ENCODE results near the gene FOXP1.

Gene FOXP1

GRCh38 chr3:71194785-71195184, 388.7 kb downstream of the FOXP1 start:
- DNase-seq, result no peak

GRCh38 chr3:71191031-71191482, 392.5 kb downstream of the FOXP1 start:
- DNase-seq, result no peak

- no peak for DNase-seq
Measured at GRCh38 chr3:71189480-71189879, 394.0 kb downstream of the FOXP1 start.

- DNase-seq, result no peak
Measured at GRCh38 chr3:71187715-71188114, 395.8 kb downstream of the FOXP1 start.

GRCh38 chr3:71186801-71187200, 396.7 kb downstream of the FOXP1 start:
- DNase-seq, result no peak

GRCh38 chr3:71185733-71186455, 397.6 kb downstream of the FOXP1 start:
- no peak for DNase-seq

- DNase-seq, result no peak
Measured at GRCh38 chr3:71184252-71184651, 399.3 kb downstream of the FOXP1 start.

GRCh38 chr3:71183549-71183948, 400.0 kb downstream of the FOXP1 start:
- DNase-seq, result no peak

GRCh38 chr3:71180524-71180923, 403.0 kb downstream of the FOXP1 start:
- DNase-seq, result no peak

- DNase-seq, result no peak
Measured at GRCh38 chr3:71177375-71177774, 406.2 kb downstream of the FOXP1 start.

GRCh38 chr3:71176366-71176765, 407.2 kb downstream of the FOXP1 start:
- no peak for DNase-seq

GRCh38 chr3:71175691-71176365, 407.7 kb downstream of the FOXP1 start:
- no peak for DNase-seq

- no peak for DNase-seq
Measured at GRCh38 chr3:71172951-71173350, 410.6 kb downstream of the FOXP1 start.

- no peak for DNase-seq
Measured at GRCh38 chr3:71172189-71172588, 411.3 kb downstream of the FOXP1 start.

GRCh38 chr3:71171247-71171646, 412.3 kb downstream of the FOXP1 start:
- no peak for DNase-seq

GRCh38 chr3:71168880-71169411, 414.6 kb downstream of the FOXP1 start:
- DNase-seq, result peak in 2 of 58 donors; percentile 3 to 9

GRCh38 chr3:71168121-71168721, 415.3 kb downstream of the FOXP1 start:
- DNase-seq, result no peak

GRCh38 chr3:71166339-71167240, 416.9 kb downstream of the FOXP1 start:
- no peak for DNase-seq

GRCh38 chr3:71164881-71165280, 418.6 kb downstream of the FOXP1 start:
- DNase-seq, result no peak

GRCh38 chr3:71163198-71163918, 420.2 kb downstream of the FOXP1 start:
- no peak for DNase-seq

GRCh38 chr3:71162221-71162620, 421.3 kb downstream of the FOXP1 start:
- DNase-seq, result no peak
